HuH-7.5 (cell line): ENCODE measurements around the gene PTPN20.
"Not testable (repeated sequence)": the region's sequence is repeated elsewhere in the genome, so short reads cannot be mapped to it uniquely, and the experiment has no call there.

Source experiments
- DNase-seq: peaks from one replicate; pipeline ENCODE4 v3.0.0; 2011; ENCODE audit warnings: low spot score

PTPN20 gene

GRCh38 chr10:46911144-46911876 is at the start of gene PTPN20:
Gene PTPN20, plus strand, starts transcription at chr10:46911428. Its CDS starts 21,072 bp downstream, at chr10:46932500.
- not testable (repeated sequence) for DNase-seq

DNA sequence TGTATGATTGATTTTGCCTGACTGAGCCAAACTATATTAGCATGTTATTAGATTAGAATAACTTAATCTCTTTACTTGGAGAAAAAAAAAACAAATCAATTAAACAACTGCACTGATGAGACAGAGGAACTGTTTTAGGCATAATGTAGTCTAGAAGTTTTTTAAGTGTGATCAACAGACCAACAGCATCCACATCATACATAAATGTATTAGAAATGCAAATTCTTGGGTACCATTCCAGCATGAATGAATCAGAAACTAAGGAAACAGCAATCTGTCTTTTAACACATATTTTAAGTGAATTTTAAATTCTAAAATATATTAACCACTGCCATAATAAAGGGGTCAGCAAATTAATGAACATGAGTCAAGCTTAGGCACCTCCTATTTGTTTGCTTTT is 41.5 kb upstream of the PTPN20 start:
- DNase-seq, result not testable (repeated sequence)

GRCh38 chr10:46871583-46871982 is 39.6 kb upstream of the PTPN20 start:
- not testable (repeated sequence) for DNase-seq

GRCh38 chr10:46875304-46875703 is 35.9 kb upstream of the PTPN20 start:
- DNase-seq, result not testable (repeated sequence)

GRCh38 chr10:46876773-46877172 is 34.5 kb upstream of the PTPN20 start:
- not testable (repeated sequence) for DNase-seq

DNA sequence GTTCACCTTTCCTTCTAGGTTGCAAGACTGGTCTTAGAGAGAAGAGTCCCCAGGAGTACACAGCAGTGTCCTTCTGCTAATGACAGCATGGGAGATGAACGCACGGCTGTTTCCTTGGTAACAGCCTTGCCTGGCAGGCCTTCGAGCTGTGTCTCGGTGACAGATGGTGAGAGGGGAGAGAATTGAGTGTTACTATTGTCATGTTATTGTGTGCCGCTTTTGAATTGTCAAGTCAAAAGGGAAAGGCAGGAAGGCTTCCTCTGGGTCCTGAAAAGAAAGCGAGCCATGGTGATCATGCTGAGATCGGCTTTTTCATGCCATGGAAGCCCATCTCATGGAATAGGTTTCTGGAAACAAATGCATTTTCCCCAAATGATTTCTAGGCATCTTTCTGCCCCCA is 32.5 kb upstream of the PTPN20 start:
- DNase-seq, result not testable (repeated sequence)

- DNase-seq, result not testable (repeated sequence)
Measured at GRCh38 chr10:46890813-46891611, 20.2 kb upstream of the PTPN20 start.

DNA sequence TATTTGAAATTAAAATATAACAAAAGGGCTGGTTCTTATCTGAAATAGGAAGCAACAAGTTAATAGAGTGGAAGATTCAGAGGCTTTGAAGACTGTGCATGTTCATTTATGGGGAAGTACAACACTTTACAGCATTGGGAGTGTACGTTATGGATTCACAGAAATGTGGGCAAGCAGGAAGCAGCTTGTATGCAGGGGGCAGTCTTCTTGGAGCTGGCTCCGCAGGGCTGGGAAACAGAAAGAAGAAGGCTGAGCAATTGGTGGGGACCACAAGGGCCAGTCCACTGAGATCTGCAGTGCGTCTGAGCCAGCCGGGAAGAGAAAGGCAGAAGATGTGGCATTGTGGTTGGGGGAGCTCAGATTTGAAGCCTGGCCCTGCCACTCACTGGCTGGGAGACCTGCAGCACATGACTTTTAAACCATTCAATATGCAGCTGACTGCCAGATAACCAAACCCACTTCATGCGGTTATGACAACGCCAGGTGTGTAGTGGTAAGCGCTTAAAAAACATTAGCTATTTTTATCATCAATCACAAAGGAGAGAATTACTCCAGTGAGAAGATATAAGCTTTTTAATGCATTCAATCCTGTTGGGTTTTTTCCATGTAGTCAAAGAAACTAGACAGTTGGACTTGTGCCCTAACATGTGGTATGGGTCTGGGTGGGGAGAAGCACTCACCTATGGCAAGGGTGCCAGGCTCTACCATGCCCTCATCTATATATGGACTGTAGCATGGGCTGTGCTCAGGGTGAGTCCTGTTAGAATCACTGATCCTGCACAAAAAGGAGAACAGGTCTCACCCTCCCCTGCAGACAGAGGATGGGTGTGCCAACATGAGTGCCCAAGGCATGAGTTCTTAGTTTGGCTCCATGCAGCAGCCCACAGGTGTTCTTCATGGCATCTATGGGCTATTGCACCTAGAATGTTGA is 14.2 kb upstream of the PTPN20 start:
- not testable (repeated sequence) for DNase-seq

- not testable (repeated sequence) for DNase-seq
Measured at GRCh38 chr10:46901247-46901646, 10.0 kb upstream of the PTPN20 start.

GRCh38 chr10:46903874-46904273 is 7.4 kb upstream of the PTPN20 start:
- DNase-seq, result not testable (repeated sequence)

DNA sequence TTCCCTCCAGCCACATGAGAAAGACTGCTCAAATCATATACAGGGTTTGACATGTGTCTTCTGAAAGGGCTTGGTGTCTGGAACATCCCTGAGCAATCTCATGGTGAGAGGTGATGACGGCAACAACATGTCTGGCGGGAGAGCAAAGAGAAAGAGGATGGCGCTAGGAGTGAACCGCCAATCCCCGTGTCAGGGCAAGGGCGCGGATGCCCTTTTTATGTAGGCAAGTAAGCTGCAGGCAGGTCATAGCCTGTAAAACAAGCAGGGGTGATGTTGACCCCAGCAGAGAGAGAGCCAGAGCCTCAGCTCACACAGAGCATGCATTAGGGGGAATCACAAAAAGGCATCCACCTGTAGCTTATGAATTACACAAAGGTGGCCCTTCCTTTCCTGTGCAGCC is 4.9 kb upstream of the PTPN20 start:
- DNase-seq, result not testable (repeated sequence)

GRCh38 chr10:46907185-46908117 is 3.8 kb upstream of the PTPN20 start:
- DNase-seq, result not testable (repeated sequence)

GRCh38 chr10:46922498-46922897 is 11.3 kb downstream of the PTPN20 start:
- not testable (repeated sequence) for DNase-seq

GRCh38 chr10:46925156-46925555 is 13.9 kb downstream of the PTPN20 start:
- not testable (repeated sequence) for DNase-seq

DNA sequence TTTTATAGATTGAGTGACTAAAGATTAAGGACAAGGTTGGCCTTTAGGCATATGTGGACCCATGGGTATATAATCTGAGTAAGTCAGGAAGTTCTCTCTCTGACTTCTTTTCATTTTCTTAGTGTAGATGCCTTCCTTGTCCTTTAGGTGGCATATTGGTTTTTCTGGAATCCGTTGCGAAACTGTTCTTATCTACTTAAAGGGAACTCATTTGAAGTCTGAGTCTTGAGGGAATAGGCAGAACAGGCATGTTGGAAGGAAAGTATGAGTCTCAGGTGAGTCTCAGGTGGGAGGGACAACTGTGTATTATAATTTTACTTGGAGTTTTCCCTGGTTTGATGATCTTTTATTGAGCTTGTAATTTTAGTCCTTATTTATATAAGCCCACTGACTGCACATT is 14.6 kb downstream of the PTPN20 start:
- not testable (repeated sequence) for DNase-seq

DNA sequence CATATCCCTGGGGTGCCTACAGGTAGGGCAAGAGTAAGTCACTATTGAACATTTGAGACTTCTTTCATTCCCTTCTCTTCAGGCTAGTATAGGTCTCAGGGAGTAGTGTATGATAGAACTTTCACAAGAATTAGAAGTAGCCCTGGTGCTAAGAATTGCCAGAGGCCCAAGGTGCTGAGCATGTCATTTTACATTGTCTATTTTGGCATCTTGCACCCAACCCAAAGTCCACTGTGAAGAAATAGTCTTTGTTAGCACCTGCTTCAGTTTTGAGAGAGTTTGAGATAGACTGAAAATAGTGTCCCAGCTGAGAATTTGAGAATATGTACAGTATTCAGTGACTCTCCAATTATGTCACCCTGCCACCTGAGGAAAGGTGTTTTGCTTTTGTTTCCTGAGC is 17.6 kb downstream of the PTPN20 start:
- DNase-seq, result not testable (repeated sequence)

- not testable (repeated sequence) for DNase-seq
Measured at GRCh38 chr10:46932383-46932782, 21.2 kb downstream of the PTPN20 start.

GRCh38 chr10:46941091-46941490 is 29.9 kb downstream of the PTPN20 start:
- DNase-seq, result not testable (repeated sequence)

DNA sequence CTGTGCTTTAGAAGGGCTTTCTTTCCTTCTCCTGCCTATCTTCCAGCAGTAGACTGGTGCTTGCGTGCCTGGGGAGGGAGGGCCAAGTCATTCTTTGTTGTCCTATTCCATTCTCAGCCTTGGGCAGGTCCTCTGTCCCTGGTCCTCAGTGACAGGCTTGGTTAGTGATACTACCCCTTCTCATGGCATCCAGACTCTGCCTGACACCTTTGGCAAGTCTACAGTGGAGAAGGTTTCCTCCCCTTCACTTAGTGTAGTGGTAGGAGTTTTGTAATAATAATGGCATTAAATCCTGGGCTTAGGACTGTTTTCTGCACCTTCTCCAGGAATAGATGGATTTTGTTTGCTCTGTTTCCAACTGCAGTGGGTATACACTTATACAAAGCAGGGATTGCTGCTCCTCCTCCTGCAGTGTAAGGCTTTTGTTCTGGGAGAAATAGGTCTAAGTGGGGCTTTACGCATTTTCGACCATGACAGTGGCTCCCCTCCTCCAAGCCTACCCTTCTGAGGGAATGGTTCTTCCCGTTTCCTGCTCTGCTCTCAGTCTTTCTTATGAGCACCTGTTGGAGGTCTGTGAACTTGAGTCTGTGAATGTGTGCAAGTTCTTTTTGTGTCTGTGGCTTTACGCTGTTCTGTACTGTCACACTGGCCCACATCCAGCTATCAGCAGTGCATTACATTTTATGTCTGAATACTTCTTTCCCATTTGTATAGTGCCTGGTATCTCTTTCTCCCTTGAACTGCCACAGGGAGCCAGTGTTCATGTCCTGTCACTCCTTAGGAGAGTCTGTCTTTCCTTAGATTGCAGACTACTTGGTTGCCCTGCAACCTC is 37.7 kb downstream of the PTPN20 start:
- not testable (repeated sequence) for DNase-seq

GRCh38 chr10:46952540-46952939 is 41.3 kb downstream of the PTPN20 start:
- DNase-seq, result not testable (repeated sequence)
